NCI-H128 (cell line): ENCODE measurements around the gene EFCAB13.
"Not testable (repeated sequence)": the region's sequence is repeated elsewhere in the genome, so short reads cannot be mapped to it uniquely, and the experiment has no call there.

Source experiments
- DNase-seq: peaks from one replicate; lab custom pipeline; 2025; ENCODE audit not compliant: unreplicated experiment; lab: John Stamatoyannopoulos, UW

EFCAB13 gene

DNA sequence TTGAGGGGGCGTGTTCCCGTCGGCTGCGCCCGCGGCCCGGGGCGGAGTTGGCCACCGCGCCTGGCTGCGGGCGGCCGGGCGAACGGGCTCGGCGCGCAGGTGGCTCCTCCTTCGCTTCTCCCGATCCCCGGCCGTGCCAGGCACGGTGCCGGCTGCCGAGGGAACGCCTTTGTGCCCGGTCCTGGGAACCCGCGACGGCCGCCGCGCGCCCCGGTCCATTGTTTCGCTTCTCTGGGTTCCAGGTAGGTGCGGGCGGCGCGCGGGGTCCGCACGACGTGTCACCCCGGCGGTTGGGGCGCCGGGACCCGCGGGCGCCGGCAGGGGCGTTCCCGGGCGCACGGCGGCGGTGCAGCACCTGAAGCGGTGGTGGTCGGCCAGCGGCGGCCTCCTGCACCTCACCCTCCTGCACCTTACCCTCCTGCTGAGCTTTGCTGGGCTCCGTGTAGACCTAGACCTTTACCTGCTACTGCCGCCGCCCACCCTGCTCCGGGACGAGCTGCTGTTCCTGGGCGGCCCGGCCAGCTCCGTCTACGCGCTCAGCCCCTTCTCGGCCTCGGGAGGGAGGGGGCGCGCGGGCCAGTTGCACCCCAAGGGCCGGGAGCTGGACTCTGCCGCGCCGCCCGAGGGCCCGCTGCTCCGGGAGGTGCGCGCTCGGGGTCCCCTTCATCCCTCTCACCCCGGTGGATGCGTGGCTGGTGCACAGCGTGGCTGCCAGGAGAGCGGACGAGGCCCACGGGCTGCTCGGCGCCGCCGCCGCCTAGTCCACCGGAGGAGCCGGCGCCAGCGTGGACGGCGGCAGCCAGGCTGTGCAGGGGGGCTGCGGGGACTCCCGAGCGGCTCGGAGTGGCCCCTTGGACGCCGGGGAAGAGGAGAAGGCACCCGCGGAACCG is 99.9 kb downstream of the EFCAB13 start:
- DNase-seq, result no peak

DNA sequence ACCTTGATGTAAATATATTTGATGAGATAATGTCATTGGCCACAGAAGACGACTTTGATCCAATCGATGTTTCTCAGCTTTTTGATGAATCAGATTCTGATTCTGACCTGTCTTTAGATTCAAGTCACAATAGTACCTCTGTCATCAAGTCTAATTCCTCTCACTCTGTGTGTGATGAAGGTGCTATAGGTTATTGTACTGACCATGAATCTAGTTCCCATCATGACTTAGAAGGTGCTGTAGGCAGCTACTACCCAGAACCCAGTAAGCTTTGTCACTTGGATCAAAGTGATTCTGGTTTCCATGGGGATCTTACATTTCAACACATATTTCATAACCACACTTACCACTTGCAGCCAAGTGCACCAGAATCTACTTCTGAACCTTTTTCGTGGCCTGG is 101.5 kb downstream of the EFCAB13 start:
- not testable (repeated sequence) for DNase-seq

DNA sequence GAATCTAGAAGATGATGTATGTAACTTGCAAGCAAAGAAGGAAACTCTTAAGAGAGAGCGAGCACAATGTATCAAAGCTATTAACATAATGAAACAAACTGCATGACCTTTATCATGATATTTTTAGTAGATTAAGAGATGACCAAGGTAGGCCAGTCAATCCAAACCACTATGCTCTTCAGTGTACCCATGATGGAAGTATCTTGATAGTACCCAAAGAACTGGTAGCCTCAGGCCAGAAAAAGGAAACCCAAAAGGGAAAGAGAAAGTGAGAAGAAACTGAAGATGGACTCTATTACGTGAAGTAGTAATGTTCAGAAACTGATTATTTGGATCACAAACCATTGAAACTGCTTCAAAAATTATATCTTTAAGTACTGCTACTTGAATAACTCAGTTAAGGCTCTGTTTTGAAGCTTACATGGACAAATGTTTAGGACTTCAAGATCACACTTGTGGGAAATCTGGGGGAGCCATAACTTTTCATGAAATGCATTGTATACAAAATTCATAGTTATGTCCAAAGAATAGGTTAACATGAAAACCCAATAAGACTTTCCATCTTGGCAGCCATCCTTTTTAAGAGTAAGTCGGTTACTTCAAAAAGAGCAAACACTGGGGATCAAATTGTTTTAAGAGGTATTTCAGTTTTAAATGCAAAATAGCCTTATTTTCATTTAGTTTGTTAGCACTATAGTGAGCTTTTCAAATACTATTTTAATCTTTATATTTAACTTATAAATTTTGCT is 102.3 kb downstream of the EFCAB13 start:
- not testable (repeated sequence) for DNase-seq

DNA sequence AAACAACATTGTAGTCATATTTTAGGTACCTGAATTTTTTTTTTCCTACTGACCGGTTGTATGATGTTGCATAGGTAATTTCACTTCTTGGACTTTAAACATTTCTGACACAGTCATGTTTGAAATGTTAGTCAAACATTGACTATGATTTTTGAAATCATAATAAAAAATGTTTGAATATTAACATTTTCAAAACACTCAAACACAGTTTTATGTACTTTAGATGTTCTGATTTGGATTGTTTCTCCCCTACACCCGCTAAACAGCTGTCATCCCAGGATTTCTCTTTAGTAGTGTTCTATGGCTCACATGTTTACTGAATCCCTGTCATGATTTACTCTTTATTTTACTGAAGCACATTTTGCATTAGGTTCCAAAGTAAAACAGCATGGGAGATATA is 104.2 kb downstream of the EFCAB13 start:
- no peak for DNase-seq

DNA sequence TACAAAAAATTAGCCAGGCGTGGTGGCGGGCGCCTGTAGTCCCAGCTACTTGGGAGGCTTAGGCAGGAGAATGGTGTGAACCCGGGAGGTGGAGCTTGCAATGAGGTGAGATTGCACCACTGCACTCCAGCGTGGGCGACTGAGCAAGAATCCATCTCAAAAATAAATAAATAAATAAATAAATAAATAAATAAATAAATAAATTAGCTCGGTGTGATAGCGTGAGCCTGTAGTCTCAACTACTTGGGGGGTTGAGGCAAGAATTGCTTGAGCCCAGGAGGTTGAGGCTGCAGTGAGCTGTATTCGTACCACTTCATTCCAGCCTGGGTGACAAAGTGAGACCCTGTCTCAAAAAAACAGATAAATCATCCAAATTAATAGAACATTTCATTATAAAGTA is 108.5 kb downstream of the EFCAB13 start:
- DNase-seq, result not testable (repeated sequence)

DNA sequence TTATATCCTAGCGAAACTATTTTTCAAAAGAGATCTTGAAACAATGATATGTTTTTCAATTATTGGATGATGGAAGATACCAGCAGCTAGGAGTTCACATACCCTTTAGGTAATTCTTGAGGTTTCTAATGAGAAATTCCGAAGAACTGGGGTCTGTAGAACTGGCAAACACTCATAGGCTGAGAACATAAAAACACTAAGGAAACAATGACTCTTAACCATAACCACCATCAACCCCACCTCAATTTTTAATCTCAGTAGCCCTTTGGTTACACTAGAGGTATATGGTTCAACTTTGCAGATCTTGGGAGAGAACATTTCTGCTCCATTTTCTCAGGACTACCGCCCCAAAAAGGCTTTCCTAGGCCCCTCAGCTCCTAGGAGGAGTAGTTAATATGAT is 141.4 kb downstream of the EFCAB13 start:
- no peak for DNase-seq

DNA sequence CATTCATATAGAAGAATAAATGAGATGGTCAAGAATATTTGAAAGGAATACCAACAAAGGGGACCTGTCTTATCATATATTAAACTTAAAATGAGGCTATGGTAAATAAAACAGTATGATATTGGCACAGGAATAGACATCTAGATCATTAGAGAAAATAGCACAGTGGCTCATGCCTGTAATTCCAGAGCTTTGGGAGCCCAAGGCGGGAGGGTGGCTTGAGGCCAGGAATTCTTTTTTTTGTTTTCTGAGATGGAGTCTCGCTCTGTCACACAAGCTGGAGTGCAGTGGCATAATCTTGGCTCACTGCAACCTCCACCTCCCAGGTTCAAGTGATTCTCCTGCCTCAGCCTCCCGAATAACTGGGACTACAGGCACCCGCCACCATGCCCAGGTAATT is 143.2 kb downstream of the EFCAB13 start:
- not testable (repeated sequence) for DNase-seq

DNA sequence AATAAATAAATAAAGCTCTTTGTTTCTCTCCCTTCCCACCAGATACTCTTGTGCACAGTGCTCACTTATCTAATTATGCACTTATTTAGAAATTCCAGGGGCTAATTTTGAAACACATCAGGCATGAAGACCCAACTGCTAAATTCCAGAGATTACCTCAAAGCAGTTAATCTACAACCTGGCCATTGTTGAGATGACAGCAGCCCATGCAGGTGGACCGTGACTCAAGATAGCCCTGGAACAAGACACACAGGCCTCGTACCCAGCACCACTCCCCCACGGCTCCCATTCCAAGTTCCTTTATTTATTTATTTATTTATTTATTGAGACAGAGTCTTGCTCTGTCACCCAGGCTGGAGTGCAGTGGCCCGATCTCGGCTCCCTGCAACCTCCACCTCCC is 147.1 kb downstream of the EFCAB13 start:
- DNase-seq, result no peak

DNA sequence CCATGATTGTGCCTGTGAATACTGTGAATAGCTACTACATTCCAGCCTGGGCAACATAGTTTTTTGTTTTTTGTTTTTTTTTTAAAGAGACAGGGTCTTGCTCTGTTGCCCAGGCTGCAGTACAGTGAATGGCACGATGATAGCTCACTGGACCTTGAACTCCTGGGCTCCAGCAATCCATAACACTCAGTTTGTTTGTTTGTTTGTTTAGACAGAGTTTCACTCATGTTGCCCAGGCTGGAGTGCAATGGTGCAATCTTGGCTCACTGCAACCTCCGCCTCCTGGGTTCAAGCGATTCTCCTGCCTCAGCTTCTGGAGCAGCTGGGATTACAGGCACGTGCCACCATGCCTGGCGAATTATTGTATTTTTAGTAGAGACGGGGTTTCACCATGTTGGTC is 148.3 kb downstream of the EFCAB13 start:
- DNase-seq, result not testable (repeated sequence)
